ENCODE results near the gene PCYT1A. TPM values are rescaled to one million over a fixed set of nuclear protein-coding genes. Genes with fewer than 3 reads are reported as not detected.

The PCYT1A gene
- polyA plus RNA-seq, 1 donor (not counting 4 experiments of a cell fraction or from before 2014, with no cell fraction given) = 108 TPM

- H3K4me3 ChIP-seq (ENCODE audit: control insufficient read depth in 2 of 3, extremely low read depth in 1 of 3, insufficient read depth in 2 of 3, low read depth in 1 of 3, low read length in 3 of 3) = no peak overlapping the region
- H3K36me3 ChIP-seq (ENCODE audit: control insufficient read depth in 2 of 2, extremely low read depth in 1 of 2, insufficient read depth in 2 of 2, low read length in 2 of 2) = no peaks in the 10 kb centered on the region
- no peak for DNase-seq (ENCODE audit: low read depth, low spot score)
- H3K4me2 ChIP-seq (ENCODE audit: control insufficient read depth, extremely low read depth, insufficient read depth, low read depth, low read length) = no peak overlapping the region
- no peak overlapping the region for H3K9ac ChIP-seq (ENCODE audit: control insufficient read depth, extremely low read depth, insufficient read depth, low read length)
- no peak for TF ChIP-seq EZH2 (IDR thresholded peaks at IDR 0.05; ENCODE audit: low read length)
- no peak for TF ChIP-seq CTCF (optimal IDR thresholded peaks at IDR 0.05 in 1 of 3, IDR thresholded peaks at IDR 0.05 in 1 of 3, conservative IDR thresholded peaks at IDR 0.05 in 1 of 3; ENCODE audit: extremely low read depth in 1 of 3, insufficient read depth in 2 of 3, low read length in 3 of 3)
- H3K27me3 ChIP-seq (ENCODE audit: control insufficient read depth, extremely low read depth, insufficient read depth, low read length) = no peaks in the 10 kb centered on the region
- H2AFZ ChIP-seq (ENCODE audit: control insufficient read depth, low read length) = no peak overlapping the region
- H3K9me3 ChIP-seq (ENCODE audit: control insufficient read depth, low read depth, low read length) = no peaks in the 10 kb centered on the region
- H3K9me1 ChIP-seq (ENCODE audit: control insufficient read depth, extremely low read depth, insufficient read depth, low read length) = no peaks in the 10 kb centered on the region
- peaks cover 6% of the 10 kb centered on the region for H3K4me1 ChIP-seq (ENCODE audit: control insufficient read depth, extremely low read depth, insufficient read depth, low read length)
- H4K20me1 ChIP-seq (ENCODE audit: control insufficient read depth, extremely low read depth, insufficient read depth, low read length) = no peaks in the 10 kb centered on the region
- no peak for FAIRE-seq
- no peak overlapping the region for H3K27ac ChIP-seq (ENCODE audit: control insufficient read depth, insufficient read depth, low read length)
- H3K79me2 ChIP-seq (ENCODE audit: control insufficient read depth, insufficient read depth, low read length) = no peaks in the 10 kb centered on the region
- dilution Hi-C loops (cut with MboI; ENCODE audit: extremely low pct_ligation_motif_present, low sequenced_read_pairs) = no loop called here
Measured at GRCh38 chr3:196332168-196332567, 44.6 kb upstream of the PCYT1A start.

GRCh38 chr3:196327405-196327804, 39.9 kb upstream of the PCYT1A start:
- no peak overlapping the region for H3K27ac ChIP-seq (ENCODE audit: control insufficient read depth, insufficient read depth, low read length)
- H3K27me3 ChIP-seq (ENCODE audit: control insufficient read depth, extremely low read depth, insufficient read depth, low read length) = no peaks in the 10 kb centered on the region
- DNase-seq (ENCODE audit: low read depth, low spot score) = no peak
- H3K4me2 ChIP-seq (ENCODE audit: control insufficient read depth, extremely low read depth, insufficient read depth, low read depth, low read length) = no peak overlapping the region
- H3K4me3 ChIP-seq (ENCODE audit: control insufficient read depth in 2 of 3, extremely low read depth in 1 of 3, insufficient read depth in 2 of 3, low read depth in 1 of 3, low read length in 3 of 3) = no peak overlapping the region
- dilution Hi-C loops (cut with MboI; ENCODE audit: extremely low pct_ligation_motif_present, low sequenced_read_pairs) = no loop called here
- H3K9ac ChIP-seq (ENCODE audit: control insufficient read depth, extremely low read depth, insufficient read depth, low read length) = no peak overlapping the region
- H3K36me3 ChIP-seq (ENCODE audit: control insufficient read depth in 2 of 2, extremely low read depth in 1 of 2, insufficient read depth in 2 of 2, low read length in 2 of 2) = peaks cover 0 to 7% of the 10 kb centered on the region in 2 experiments
- TF ChIP-seq CTCF (optimal IDR thresholded peaks at IDR 0.05 in 1 of 3, IDR thresholded peaks at IDR 0.05 in 1 of 3, conservative IDR thresholded peaks at IDR 0.05 in 1 of 3; ENCODE audit: extremely low read depth in 1 of 3, insufficient read depth in 2 of 3, low read length in 3 of 3) (no peak), EZH2 (IDR thresholded peaks at IDR 0.05; ENCODE audit: low read length) (no peak)
- no peak overlapping the region for H2AFZ ChIP-seq (ENCODE audit: control insufficient read depth, low read length)
- FAIRE-seq = no peak
- no peaks in the 10 kb centered on the region for H3K4me1 ChIP-seq (ENCODE audit: control insufficient read depth, extremely low read depth, insufficient read depth, low read length)
- H3K9me3 ChIP-seq (ENCODE audit: control insufficient read depth, low read depth, low read length) = no peaks in the 10 kb centered on the region
- no peaks in the 10 kb centered on the region for H4K20me1 ChIP-seq (ENCODE audit: control insufficient read depth, extremely low read depth, insufficient read depth, low read length)
- no peaks in the 10 kb centered on the region for H3K79me2 ChIP-seq (ENCODE audit: control insufficient read depth, insufficient read depth, low read length)
- H3K9me1 ChIP-seq (ENCODE audit: control insufficient read depth, extremely low read depth, insufficient read depth, low read length) = no peaks in the 10 kb centered on the region

All from keratinocyte (primary cell).